Heart right ventricle (tissue), 16 donors: ENCODE data around the gene CMPK2. TPM values are rescaled to one million over a fixed set of nuclear protein-coding genes. Genes with fewer than 3 reads are reported as not detected.

Experiments
- ATAC-seq, 8 donors: fragments of 200-7000 bp; cut with Tn5 transposase; one replicate each; pipeline ENCODE4 v1.9.1; 2020; ENCODE audit warnings: mild to moderate bottlenecking in 8 of 8, moderate library complexity in 8 of 8, moderate number of reproducible peaks in 1 of 8
- DNase-seq, 2 donors: peaks; one replicate each; pipeline ENCODE4 v3.0.0-alpha.2; 2020
- H3K27ac ChIP-seq, 10 donors: fragments of 200-600 bp; sonication (generic) in 2 of 10; one replicate each; pipeline versions ENCODE4 v1.5.0 to v1.8.0; 2020 to 2022; ENCODE audit warnings: mild to moderate bottlenecking in 3 of 10
- H3K27me3 ChIP-seq, 7 donors: fragments of 200-600 bp; one replicate each; pipeline ENCODE4 v1.8.0; 2021 to 2022; ENCODE audit warnings: mild to moderate bottlenecking in 2 of 7
- H3K36me3 ChIP-seq, 9 donors: fragments of 200-600 bp; sonication (generic) in 1 of 9; one replicate each; pipeline versions ENCODE4 v1.5.0 to v1.8.0; 2020 to 2022; ENCODE audit warnings: mild to moderate bottlenecking in 2 of 9
- H3K4me1 ChIP-seq, 9 donors: fragments of 200-600 bp; sonication (generic) in 1 of 9; one replicate each; pipeline versions ENCODE4 v1.5.0 to v1.8.0; 2020 to 2022; ENCODE audit warnings: mild to moderate bottlenecking in 4 of 9
- H3K4me3 ChIP-seq, 10 donors: fragments of 200-600 bp; sonication (generic) in 2 of 10; one replicate each; pipeline versions ENCODE4 v1.5.0 to v1.8.0; 2020 to 2022; ENCODE audit warnings: mild to moderate bottlenecking in 7 of 10, moderate library complexity in 2 of 10
- H3K9me3 ChIP-seq, 11 donors: fragments of 200-600 bp in 10 of 11; sonication (generic) in 2 of 11; one replicate each; pipeline versions ENCODE4 v1.5.0 to v1.8.0; 2013 to 2022; ENCODE audit warnings: mild to moderate bottlenecking in 2 of 11, control low read depth in 1 of 11, moderate library complexity in 1 of 11
- WGBS, 2 donors: extraction: QIAGEN DNeasy Blood & Tissue Kit; methylation state at CpG; one replicate each; pipeline ENCODE4 v1.1.7; 2013; ENCODE audit warnings: inconsistent platforms in 1 of 2; 5-methylcytosine and 5-hydroxymethylcytosine counted together
- intact Hi-C, 10 donors: fragments of 100-400 bp; cut with DNase I; formaldehyde crosslinking; loops; one replicate each; pipeline versions ENCODE4 v1.11.1 to v1.14.2; 2022
- polyA plus RNA-seq, 2 donors: library from polyadenylated mRNA; stranded (reverse); fragments of 200-250 nt; gene quantifications; one replicate each; pipeline ENCODE4 v1.2.3, GENCODE V29; 2013
- total RNA-seq, 10 donors: library from RNA; stranded (reverse); fragmentation: NEBNext Ultra II Directional in 3 of 10; extraction: Animal tissue kit (Norgen Biotek cat#: 25700) in 3 of 10; gene quantifications; one replicate each; pipeline versions ENCODE4 v1.2.1 to v1.2.4, GENCODE V29; 2021 to 2023
- TF ChIP-seq, protein P1 (sequence below), 9 donors: fragments of 200-600 bp; sonication (generic) in 2 of 9; IDR thresholded peaks; one replicate each; pipeline versions ENCODE4 v1.5.0 to v1.8.0; 2021 to 2022; ENCODE audit warnings: antibody characterized with exemption in 9 of 9, mild to moderate bottlenecking in 5 of 9, moderate library complexity in 1 of 9
- donor health status: Arrhythmogenic right ventricular cardiomyopathy.
- donor health status: ischemic (EF 13 %, LVEDD 7.1; RV severe dilation, severe dysfunction).
- donor health status: healthy with polysubstance abuse.
- donor health status: DM: no; HTN: yes; CAD: no.
- donor health status: DM: no; HTN: no; CAD: no.
- donor health status: ischemic (EF 25% LVEDD 6.9; RV normal size, moderate dysfunction).
- donor health status: ischemic (EF 25% LVEDD 5.7; RV mildly dilated, moderate dysfunction).
- donor health status: healthy.
- donor health status: DM: yes; HTN: yes; CAD: no.
- donor health status: Ischemic cardiomyopathy.
- donor health status: ischemic (EF 35%, LVEDD 5.7; RV mildly dilated, moderate dysfunction).
- donor health status: nonischemic (EF 11% LVEDD 7.7; RV severe dilation, severe dysfunction).
- donor health status: DM: yes; HTN: yes; CAD: no.
- donor health status: PGD.
- donor health status: ischemic (EF 29% LVEDD 5.4; RV normal size, mild dysfunction).
- donor health status: nonischemic (EF 23%, LVEDD 6.1; RV moderate dilation, normal function).

The CMPK2 gene
- total and polyA plus RNA-seq, 12 donors: 2.4 to 21.4 (median 5.7) TPM

DNA sequence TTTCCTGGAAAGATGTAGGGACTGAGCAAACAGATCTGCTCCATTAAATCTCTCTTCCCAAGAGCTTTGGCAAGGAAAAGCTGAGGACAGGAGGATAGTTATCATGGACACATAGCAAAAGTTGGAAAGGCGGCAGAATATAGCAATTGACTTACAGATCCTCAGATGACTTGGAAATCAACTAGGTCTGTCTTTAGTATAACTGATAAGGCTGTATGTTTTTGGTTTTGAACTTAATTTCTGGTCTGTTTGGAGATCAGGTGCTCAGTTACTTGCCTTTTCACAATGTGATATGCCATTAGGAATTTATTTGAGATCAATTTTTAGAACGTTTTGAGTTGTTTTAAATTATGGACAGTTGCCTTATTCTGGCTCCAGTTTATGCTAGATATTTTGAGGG is 19.8 kb upstream of the CMPK2 start:
- no peak overlapping the region for H3K27ac ChIP-seq
- ATAC-seq (no peak), DNase-seq (no peak)
- no peaks in the 10 kb centered on the region for H3K9me3 ChIP-seq
- H3K4me1 ChIP-seq: peaks cover 0 to 39% (median 26%) of the 10 kb centered on the region in 9 donors
- H3K27me3 ChIP-seq: no peaks in the 10 kb centered on the region
- intact Hi-C loops: no loop called here
- 85% methylated on average over 2 of the region's 2 CpGs for WGBS, 2 donors
- peaks cover 0 to 63% (median 0%) of the 10 kb centered on the region in 9 donors for H3K36me3 ChIP-seq
- H3K4me3 ChIP-seq: no peak overlapping the region
- TF ChIP-seq, protein P1, sequence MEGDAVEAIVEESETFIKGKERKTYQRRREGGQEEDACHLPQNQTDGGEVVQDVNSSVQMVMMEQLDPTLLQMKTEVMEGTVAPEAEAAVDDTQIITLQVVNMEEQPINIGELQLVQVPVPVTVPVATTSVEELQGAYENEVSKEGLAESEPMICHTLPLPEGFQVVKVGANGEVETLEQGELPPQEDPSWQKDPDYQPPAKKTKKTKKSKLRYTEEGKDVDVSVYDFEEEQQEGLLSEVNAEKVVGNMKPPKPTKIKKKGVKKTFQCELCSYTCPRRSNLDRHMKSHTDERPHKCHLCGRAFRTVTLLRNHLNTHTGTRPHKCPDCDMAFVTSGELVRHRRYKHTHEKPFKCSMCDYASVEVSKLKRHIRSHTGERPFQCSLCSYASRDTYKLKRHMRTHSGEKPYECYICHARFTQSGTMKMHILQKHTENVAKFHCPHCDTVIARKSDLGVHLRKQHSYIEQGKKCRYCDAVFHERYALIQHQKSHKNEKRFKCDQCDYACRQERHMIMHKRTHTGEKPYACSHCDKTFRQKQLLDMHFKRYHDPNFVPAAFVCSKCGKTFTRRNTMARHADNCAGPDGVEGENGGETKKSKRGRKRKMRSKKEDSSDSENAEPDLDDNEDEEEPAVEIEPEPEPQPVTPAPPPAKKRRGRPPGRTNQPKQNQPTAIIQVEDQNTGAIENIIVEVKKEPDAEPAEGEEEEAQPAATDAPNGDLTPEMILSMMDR (IDR thresholded peaks at IDR 0.05): no peak

DNA sequence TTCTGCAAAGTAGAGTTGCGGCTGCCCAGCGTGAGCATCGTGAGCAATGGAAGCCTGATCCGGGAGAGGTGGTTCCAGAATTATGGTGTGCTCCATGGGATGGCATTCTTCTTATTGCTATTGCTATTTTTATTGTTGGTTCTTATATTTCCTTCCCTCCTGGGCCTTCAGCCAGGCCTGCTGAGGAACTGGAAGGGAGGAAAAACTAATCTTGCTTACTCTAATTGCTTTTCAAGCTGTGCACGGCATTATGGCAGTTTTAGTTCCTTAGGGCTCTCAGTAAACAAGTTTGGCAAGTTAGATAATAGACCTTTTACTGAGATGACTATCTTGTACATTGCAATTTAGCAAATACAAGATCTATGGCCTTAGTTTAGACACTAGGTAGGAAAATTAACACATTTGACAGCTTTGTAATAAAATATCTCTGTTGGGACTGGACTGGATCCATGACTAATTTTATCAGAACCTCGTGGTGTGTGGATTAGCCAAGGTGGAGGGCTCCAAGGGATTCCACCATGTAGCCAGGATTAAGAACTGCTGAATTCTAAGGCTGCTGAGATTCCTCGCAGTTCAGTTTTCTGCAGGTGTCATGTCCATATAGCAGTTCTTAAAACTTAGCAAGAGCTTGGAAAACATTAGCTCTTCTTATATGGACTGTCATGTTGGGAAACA is 17.9 kb upstream of the CMPK2 start:
- H3K27me3 ChIP-seq: no peaks in the 10 kb centered on the region
- peaks cover 0 to 44% (median 0%) of the 10 kb centered on the region in 9 donors for H3K36me3 ChIP-seq
- WGBS, 2 donors: 52 to 55% methylated on average over 7 of the region's 7 CpGs
- peak in 1 of 2 donors; percentile 56 for DNase-seq
- peak in 7 of 8 donors; percentile 39 to 80 (median 64) for ATAC-seq
- H3K4me3 ChIP-seq: peak overlapping the region in 1 of 10 donors; percentile 19
- H3K4me1 ChIP-seq: peaks cover 0 to 49% (median 29%) of the 10 kb centered on the region in 9 donors
- intact Hi-C loops: no loop called here
- H3K27ac ChIP-seq: peak overlapping the region in 7 of 10 donors; percentile 10 to 65 (median 43)
- TF ChIP-seq, protein P1 (IDR thresholded peaks at IDR 0.05): no peak
- peaks cover 0 to 5% (median 0%) of the 10 kb centered on the region in 11 donors for H3K9me3 ChIP-seq

DNA sequence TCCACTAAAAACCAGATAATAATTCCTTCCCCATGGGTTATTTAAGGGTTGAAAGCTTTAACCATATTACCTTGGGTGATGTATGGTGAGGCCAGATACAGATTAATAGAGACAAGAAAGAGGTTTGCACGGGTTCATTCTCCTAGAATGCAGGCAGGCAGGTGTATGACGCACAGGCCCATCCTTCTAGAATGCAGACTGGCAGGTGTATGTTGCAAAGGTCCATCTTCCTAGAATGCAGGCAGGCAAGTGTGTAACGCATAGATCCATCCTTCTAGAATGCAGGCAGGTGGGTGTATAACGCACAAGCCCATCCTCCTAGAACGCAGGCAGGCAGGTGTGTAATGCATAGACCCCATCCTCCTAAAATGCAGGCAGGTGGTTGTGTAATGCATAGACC is 15.8 kb upstream of the CMPK2 start:
- WGBS, 2 donors: 91 to 92% methylated on average over 5 of the region's 5 CpGs
- Histone ChIP-seq H3K36me3 (peaks cover 0 to 23% (median 0%) of the 10 kb centered on the region in 9 donors), H3K27ac (peak overlapping the region in 2 of 10 donors; percentile 21 to 68), H3K4me3 (no peak overlapping the region), H3K9me3 (peaks cover 0 to 5% (median 0%) of the 10 kb centered on the region in 11 donors), H3K4me1 (peaks cover 0 to 64% (median 35%) of the 10 kb centered on the region in 9 donors), H3K27me3 (no peaks in the 10 kb centered on the region)
- intact Hi-C loops: no loop called here
- TF ChIP-seq, protein P1 (IDR thresholded peaks at IDR 0.05): no peak
- DNase-seq (no peak), ATAC-seq (no peak)

DNA sequence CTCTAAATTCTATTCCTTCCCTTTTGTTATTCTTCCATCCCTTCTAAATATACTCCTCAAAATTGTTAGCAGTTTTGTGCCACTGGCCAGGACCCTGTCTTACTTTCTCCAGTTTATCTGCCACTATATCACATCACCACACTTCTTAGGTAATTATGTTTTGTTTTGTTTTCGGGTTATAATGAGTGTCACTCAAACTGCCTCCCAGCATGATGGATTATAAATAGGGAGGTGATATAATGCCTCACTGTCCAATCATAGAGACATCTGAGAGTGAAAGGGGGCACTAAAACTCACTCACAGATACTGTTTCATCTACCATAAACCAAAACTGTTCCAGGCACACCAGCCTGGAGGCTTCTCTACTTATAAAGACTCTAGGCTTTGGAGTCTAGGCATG is 15.3 kb upstream of the CMPK2 start:
- Histone ChIP-seq H3K27ac (peak overlapping the region in 3 of 10 donors; percentile 2 to 68 (median 21)), H3K4me3 (peak overlapping the region in 1 of 10 donors; percentile 64), H3K36me3 (peaks cover 0 to 18% (median 0%) of the 10 kb centered on the region in 9 donors), H3K9me3 (peaks cover 0 to 5% (median 0%) of the 10 kb centered on the region in 11 donors), H3K27me3 (no peaks in the 10 kb centered on the region), H3K4me1 (peaks cover 0 to 64% (median 35%) of the 10 kb centered on the region in 9 donors)
- intact Hi-C loops: no loop called here
- ATAC-seq (no peak), DNase-seq (no peak)
- TF ChIP-seq, protein P1 (IDR thresholded peaks at IDR 0.05): no peak
- WGBS, 2 donors: 70 to 72% methylated on average over 1 of the region's 1 CpG
